CD14-positive monocyte (primary cell): Measurements from ENCODE around the gene GRWD1. TPM values are rescaled to one million over a fixed set of nuclear protein-coding genes. Genes with fewer than 3 reads are reported as not detected.

ENCODE experiments used
- DNase-seq, 3 donors: peaks; one replicate each; pipeline ENCODE4 v3.0.0-alpha.2; 2011 to 2022
- H2AFZ ChIP-seq: 2 replicates; pipeline ENCODE4 v1.6.0; 2012; ENCODE audit warnings: mild to moderate bottlenecking, low read depth, low read length, inconsistent platforms; ENCODE audit not compliant: insufficient read depth, poor library complexity, severe bottlenecking
- H3K27ac ChIP-seq, 2 donors: 1 replicate in 1 of 2; 2 replicates in 1 of 2; pipeline ENCODE4 v1.5.1; 2012 to 2013; ENCODE audit warnings: low read length in 2 of 2, control low read depth in 1 of 2, inconsistent platforms in 1 of 2, low read depth in 1 of 2, mild to moderate bottlenecking in 1 of 2
- H3K27me3 ChIP-seq, 2 donors: one replicate each; pipeline versions ENCODE4 v1.6.0 to v1.6.1; 2011 to 2013; ENCODE audit warnings: low read length in 2 of 2; ENCODE audit not compliant: control insufficient read depth in 2 of 2, insufficient read depth in 2 of 2
- H3K36me3 ChIP-seq, 2 donors: replicated peaks in 1 of 2; 1 replicate in 1 of 2; 2 replicates in 1 of 2; pipeline versions ENCODE4 v1.5.1 to v1.6.1; 2012 to 2013; ENCODE audit warnings: low read length in 2 of 2, control low read depth in 1 of 2, inconsistent platforms in 1 of 2, mild to moderate bottlenecking in 1 of 2; ENCODE audit not compliant: insufficient read depth in 2 of 2, control insufficient read depth in 1 of 2
- H3K4me1 ChIP-seq, 2 donors: 1 replicate in 1 of 2; 2 replicates in 1 of 2; pipeline versions ENCODE4 v1.5.1 to v1.6.1; 2012 to 2013; ENCODE audit warnings: low read length in 2 of 2, control low read depth in 1 of 2, inconsistent platforms in 1 of 2, mild to moderate bottlenecking in 1 of 2, moderate library complexity in 1 of 2; ENCODE audit not compliant: insufficient read depth in 2 of 2, control insufficient read depth in 1 of 2
- H3K4me2 ChIP-seq: replicated peaks from 2 replicates; pipeline ENCODE3; 2012; ENCODE audit warnings: low read length, moderate library complexity, mild to moderate bottlenecking; ENCODE audit not compliant: poor library complexity, severe bottlenecking; ENCODE audit errors: extremely low read depth
- H3K4me3 ChIP-seq, 3 experiments: fragments of 200-600 bp in 1 of 3; sonication (generic) in 1 of 3; replicated peaks in 1 of 3; 1 replicate in 2 of 3; 2 replicates in 1 of 3; pipeline ENCODE4 v1.5.1; 2011 to 2013; ENCODE audit warnings: low read length in 3 of 3, mild to moderate bottlenecking in 3 of 3, control low read depth in 2 of 3, low read depth in 2 of 3, inconsistent platforms in 1 of 3, moderate library complexity in 1 of 3
- H3K79me2 ChIP-seq: 2 replicates; pipeline ENCODE4 v1.6.0; 2012; ENCODE audit warnings: mild to moderate bottlenecking, control low read depth, inconsistent platforms, low read length, moderate library complexity; ENCODE audit not compliant: insufficient read depth
- H3K9ac ChIP-seq: 2 replicates; pipeline ENCODE4 v1.6.0; 2017; ENCODE audit warnings: low read length, mild to moderate bottlenecking; ENCODE audit not compliant: insufficient read depth, poor library complexity, severe bottlenecking
- H3K9me3 ChIP-seq, 2 donors: replicated peaks in 1 of 2; 1 replicate in 1 of 2; 2 replicates in 1 of 2; pipeline versions ENCODE4 v1.5.1 to v1.6.1; 2012 to 2013; ENCODE audit warnings: low read length in 2 of 2, control low read depth in 1 of 2; ENCODE audit not compliant: control insufficient read depth in 1 of 2, insufficient read depth in 1 of 2
- H4K20me1 ChIP-seq: 2 replicates; pipeline ENCODE4 v1.6.0; 2012; ENCODE audit warnings: mild to moderate bottlenecking, low read length, control low read depth, moderate library complexity; ENCODE audit not compliant: insufficient read depth
- H3K27ac Mint-ChIP-seq, 7 donors: one replicate each; pipeline ENCODE4 v1.8.0; 2020; ENCODE audit warnings: mild to moderate bottlenecking in 7 of 7, mixed read lengths in 7 of 7, moderate library complexity in 6 of 7, inconsistent platforms in 2 of 7
- H3K27me3 Mint-ChIP-seq, 3 donors: one replicate each; pipeline ENCODE4 v1.8.0; 2021 to 2022; ENCODE audit warnings: low read depth in 3 of 3, mild to moderate bottlenecking in 3 of 3, mixed read lengths in 3 of 3, moderate library complexity in 3 of 3, inconsistent platforms in 1 of 3
- H3K36me3 Mint-ChIP-seq, 2 donors: one replicate each; pipeline ENCODE4 v1.8.0; 2020; ENCODE audit warnings: mixed read lengths in 2 of 2, inconsistent platforms in 1 of 2, mild to moderate bottlenecking in 1 of 2
- H3K4me1 Mint-ChIP-seq: one replicate; pipeline ENCODE4 v1.8.0; 2020; ENCODE audit warnings: mild to moderate bottlenecking, mixed read lengths
- H3K4me3 Mint-ChIP-seq, 2 donors: one replicate each; pipeline ENCODE4 v1.8.0; 2020; ENCODE audit warnings: mild to moderate bottlenecking in 2 of 2, mixed read lengths in 2 of 2, moderate library complexity in 1 of 2
- H3K9me3 Mint-ChIP-seq, 7 donors: one replicate each; pipeline ENCODE4 v1.8.0; 2020 to 2022; ENCODE audit warnings: mixed read lengths in 7 of 7, mild to moderate bottlenecking in 6 of 7, moderate library complexity in 6 of 7, inconsistent platforms in 2 of 7
- CTCF ChIP-seq: fragments of 200-600 bp; IDR thresholded peaks from one replicate; pipeline ENCODE4 v1.8.0; 2022; ENCODE audit warnings: antibody characterized with exemption, mild to moderate bottlenecking
- WGBS: methylation state at CpG from one replicate; pipeline ENCODE4 v1.1.5; 2013; ENCODE audit warnings: missing lambda C conversion rate; ENCODE audit not compliant: insufficient coverage; 5-methylcytosine and 5-hydroxymethylcytosine counted together
- intact Hi-C, 2 donors: fragments of 100-400 bp; cut with micrococcal nuclease; formaldehyde crosslinking; loops; one replicate each; pipeline versions ENCODE4 v1.15.0 to v1.15.1; 2023
- polyA plus RNA-seq, 3 donors: library from polyadenylated mRNA; depleted of rRNA in 1 of 3; unstranded in 2 of 3; stranded (reverse) in 1 of 3; fragments of 300-500 nt in 2 of 3; fragments of >200 nt in 1 of 3; fragmentation: Illumina TruSeq in 2 of 3; gene quantifications; 1 replicate in 2 of 3; 2 replicates in 1 of 3; pipeline ENCODE4 v1.2.3, GENCODE V29; 2012 to 2021

GRWD1 gene
- polyA plus RNA-seq, 3 donors, result 3.7 to 13.9 (median 10.0) TPM

GRCh38 chr19:48458016-48458415, 12.2 kb downstream of the GRWD1 start:
- peaks cover 4% of the 10 kb centered on the region for H4K20me1 ChIP-seq
- no peak overlapping the region for H2AFZ ChIP-seq
- no peak overlapping the region for H3K9ac ChIP-seq
- Mint-ChIP-seq H3K9me3 (peaks cover 0 to 4% (median 0%) of the 10 kb centered on the region in 7 donors), H3K27me3 (peaks cover 0 to under 1% (median 0%) of the 10 kb centered on the region in 3 donors), H3K36me3 (peaks cover 25 to 49% of the 10 kb centered on the region in 2 donors), H3K4me3 (no peak overlapping the region), H3K4me1 (peaks cover 3% of the 10 kb centered on the region), H3K27ac (no peak overlapping the region)
- H3K4me1 ChIP-seq, result no peaks in the 10 kb centered on the region
- DNase-seq, result no peak
- H3K9me3 ChIP-seq, result no peaks in the 10 kb centered on the region
- no peak overlapping the region for H3K4me3 ChIP-seq
- no peak for TF ChIP-seq CTCF
- no CpG with 5 or more reads among the region's 2 CpGs for WGBS
- H3K27me3 ChIP-seq, result no peaks in the 10 kb centered on the region
- intact Hi-C loops, result no loop called here
- no peak overlapping the region for H3K27ac ChIP-seq
- H3K4me2 ChIP-seq, result no peak overlapping the region
- no peaks in the 10 kb centered on the region for H3K79me2 ChIP-seq
- peaks cover 26 to 46% of the 10 kb centered on the region in 2 donors for H3K36me3 ChIP-seq

GRCh38 chr19:48461651-48461981, 15.8 kb downstream of the GRWD1 start:
- peaks cover 4 to 10% of the 10 kb centered on the region in 2 donors for H3K36me3 ChIP-seq
- no peaks in the 10 kb centered on the region for H3K4me1 ChIP-seq
- H4K20me1 ChIP-seq, result no peaks in the 10 kb centered on the region
- no peak overlapping the region for H3K9ac ChIP-seq
- H3K4me2 ChIP-seq, result no peak overlapping the region
- Mint-ChIP-seq H3K36me3 (peaks cover 9 to 17% of the 10 kb centered on the region in 2 donors), H3K27me3 (peaks cover 0 to 2% (median under 1%) of the 10 kb centered on the region in 3 donors), H3K27ac (no peak overlapping the region), H3K4me1 (no peaks in the 10 kb centered on the region), H3K9me3 (peaks cover 0 to 4% (median 0%) of the 10 kb centered on the region in 7 donors), H3K4me3 (no peak overlapping the region)
- no peak overlapping the region for H3K4me3 ChIP-seq
- H2AFZ ChIP-seq, result no peak overlapping the region
- H3K79me2 ChIP-seq, result no peaks in the 10 kb centered on the region
- intact Hi-C loops, result no loop called here
- H3K9me3 ChIP-seq, result no peaks in the 10 kb centered on the region
- DNase-seq, result no peak
- no peak for TF ChIP-seq CTCF
- 97% methylated on average over 35 of the region's 36 CpGs for WGBS
- no peak overlapping the region for H3K27ac ChIP-seq
- no peaks in the 10 kb centered on the region for H3K27me3 ChIP-seq
